ENCODE data around the gene RHOBTB1. TPM values are rescaled to one million over a fixed set of nuclear protein-coding genes. Genes with fewer than 3 reads are reported as not detected.

RHOBTB1 gene
- total and polyA plus RNA-seq, 9 of the 15 experiments (the other 6 are each of a cell fraction or from before 2014, with no cell fraction given) = 1.7 to 11.7 (median 9.3) TPM

DNA sequence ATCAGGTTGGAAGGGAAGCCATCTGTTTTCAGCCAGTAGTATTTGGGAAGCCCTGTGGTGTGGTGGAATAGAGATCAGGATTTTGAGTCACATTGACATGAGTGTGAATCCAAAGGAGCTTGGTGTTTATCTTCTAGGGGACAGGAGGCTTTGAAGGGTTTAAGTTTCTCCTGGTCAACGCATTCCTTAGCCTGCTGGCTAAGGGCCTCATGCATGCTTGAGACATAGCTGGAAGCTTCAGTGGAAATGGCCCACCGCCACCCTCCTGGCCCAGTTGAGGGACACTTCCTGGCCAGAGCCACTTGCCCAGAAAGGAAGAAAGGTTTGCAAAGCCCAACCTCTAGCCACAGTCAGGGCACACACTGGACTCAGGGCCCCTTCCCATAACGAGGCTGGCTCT, 94.8 kb downstream of the RHOBTB1 start:
- BruUV-seq (replicated peaks) = no TSS peak
- H3K79me2 ChIP-seq (ENCODE audit: control insufficient read depth, insufficient read depth, low read length) = no peaks in the 10 kb centered on the region
- H3K9me1 ChIP-seq (ENCODE audit: control insufficient read depth, insufficient read depth, low read length) = no peaks in the 10 kb centered on the region
- H3K4me2 ChIP-seq (ENCODE audit: insufficient read depth, low read length) = no peak overlapping the region
- H3K36me3 ChIP-seq (ENCODE audit: control insufficient read depth, insufficient read depth, low read length) = no peaks in the 10 kb centered on the region
- in situ Hi-C loops (cut with MboI) (no loop called here), intact Hi-C loops (cut with micrococcal nuclease) (no loop called here)
- DNase-seq (ENCODE audit: extremely low read depth in 1 of 4, low spot score in 3 of 4) = no peak
- no peaks in the 10 kb centered on the region for H4K20me1 ChIP-seq (replicated peaks; ENCODE audit: control insufficient read depth, insufficient read depth, low read length)
- TF ChIP-seq, protein P1, sequence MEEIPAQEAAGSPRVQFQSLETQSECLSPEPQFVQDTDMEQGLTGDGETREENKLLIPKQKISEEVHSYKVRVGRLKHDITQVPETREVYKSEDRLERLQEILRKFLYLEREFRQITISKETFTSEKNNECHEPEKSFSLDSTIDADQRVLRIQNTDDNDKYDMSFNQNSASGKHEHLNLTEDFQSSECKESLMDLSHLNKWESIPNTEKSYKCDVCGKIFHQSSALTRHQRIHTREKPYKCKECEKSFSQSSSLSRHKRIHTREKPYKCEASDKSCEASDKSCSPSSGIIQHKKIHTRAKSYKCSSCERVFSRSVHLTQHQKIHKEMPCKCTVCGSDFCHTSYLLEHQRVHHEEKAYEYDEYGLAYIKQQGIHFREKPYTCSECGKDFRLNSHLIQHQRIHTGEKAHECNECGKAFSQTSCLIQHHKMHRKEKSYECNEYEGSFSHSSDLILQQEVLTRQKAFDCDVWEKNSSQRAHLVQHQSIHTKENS (CRISPR knock-in tag; IDR thresholded peaks at IDR 0.05) = no peak
- TF ChIP-seq ZNF830 (CRISPR knock-in tag; IDR thresholded peaks at IDR 0.05) (no peak), ZNF311 (CRISPR knock-in tag; IDR thresholded peaks at IDR 0.05) (no peak), NR2C1 (IDR thresholded peaks at IDR 0.05) (no peak), NR2C1 (tag; IDR thresholded peaks at IDR 0.05) (no peak), ZNF584 (CRISPR knock-in tag; IDR thresholded peaks at IDR 0.05; ENCODE audit: low read depth) (no peak), NR1H2 (CRISPR knock-in tag; IDR thresholded peaks at IDR 0.05) (no peak), CBFA2T2 (conservative IDR thresholded peaks at IDR 0.05) (no peak), ZNF436 (CRISPR knock-in tag; IDR thresholded peaks at IDR 0.05) (no peak), KAT8 (IDR thresholded peaks at IDR 0.05; ENCODE audit: low read depth) (no peak), SRF (CRISPR knock-in tag; IDR thresholded peaks at IDR 0.05) (no peak), TOE1 (IDR thresholded peaks at IDR 0.05; ENCODE audit: borderline replicate concordance) (no peak), TOE1 (CRISPR knock-in tag; IDR thresholded peaks at IDR 0.05; ENCODE audit: borderline replicate concordance, low read depth) (no peak), CBX2 (IDR thresholded peaks at IDR 0.05; ENCODE audit: insufficient read depth, low read length, poor library complexity, severe bottlenecking) (no peak), POLR2B (IDR thresholded peaks at IDR 0.05; ENCODE audit: low read depth, partially characterized antibody) (no peak), SPI1 (IDR thresholded peaks at IDR 0.05; ENCODE audit: borderline replicate concordance, low read depth, low read length) (no peak), MCM5 (IDR thresholded peaks at IDR 0.05; ENCODE audit: low read depth) (no peak), ZNF398 (CRISPR knock-in tag; IDR thresholded peaks at IDR 0.05) (no peak)
- TF ChIP-seq, protein P2, sequence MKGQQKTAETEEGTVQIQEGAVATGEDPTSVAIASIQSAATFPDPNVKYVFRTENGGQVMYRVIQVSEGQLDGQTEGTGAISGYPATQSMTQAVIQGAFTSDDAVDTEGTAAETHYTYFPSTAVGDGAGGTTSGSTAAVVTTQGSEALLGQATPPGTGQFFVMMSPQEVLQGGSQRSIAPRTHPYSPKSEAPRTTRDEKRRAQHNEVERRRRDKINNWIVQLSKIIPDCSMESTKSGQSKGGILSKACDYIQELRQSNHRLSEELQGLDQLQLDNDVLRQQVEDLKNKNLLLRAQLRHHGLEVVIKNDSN (CRISPR knock-in tag; IDR thresholded peaks at IDR 0.05) = no peak
- H3K4me1 ChIP-seq (replicated peaks in 1 of 2; ENCODE audit: control insufficient read depth in 2 of 2, insufficient read depth in 2 of 2, low read length in 2 of 2) = no peaks in the 10 kb centered on the region
- CTCF ChIA-PET (ENCODE audit: low intra/inter-chr PET ratio) = interaction anchor here (0.6 kb wide), 1 partner anchor 1186 kb away, joined by 3 read pairs; no protein-coding TSS in a partner anchor
- H3K27ac ChIP-seq (ENCODE audit: extremely low read depth, low read depth, low read length) = no peak overlapping the region
- no peak for FAIRE-seq
- POLR2A ChIA-PET = interaction anchor here (1.0 kb wide), 1 partner anchor 9 kb away, joined by 3 read pairs; no protein-coding TSS in a partner anchor
- H3K27me3 ChIP-seq (ENCODE audit: control insufficient read depth in 2 of 2, insufficient read depth in 2 of 2, low read length in 2 of 2) = peaks cover 0 to 2% of the 10 kb centered on the region in 2 experiments; a peak in 1 of 5 replicates
- no peak overlapping the region for H2AFZ ChIP-seq (ENCODE audit: low read depth, low read length)
- no peak overlapping the region for H3K4me3 ChIP-seq
- no peaks in the 10 kb centered on the region for H3K9me3 ChIP-seq (replicated peaks; ENCODE audit: control insufficient read depth, insufficient read depth, low read depth, low read length)
- H3K9ac ChIP-seq (ENCODE audit: insufficient read depth in 1 of 2, low read depth in 2 of 2, low read length in 2 of 2) = no peak overlapping the region
- no peak; the same call in 1 of the 3 replicates for ATAC-seq
- WGBS (ENCODE audit: insufficient coverage, low coverage, missing lambda C conversion rate) = 14% methylated on average over 2 of the region's 3 CpGs

Data from K562 (cell line).